NB4 (cell line): ENCODE data around the gene ATRN.

Experiments used
- DNase-seq: peaks from one replicate; pipeline ENCODE4 v3.0.0; 2010; ENCODE audit warnings: low read depth
- H3K4me3 ChIP-seq: one replicate; pipeline ENCODE4 v1.5.1; 2011; ENCODE audit warnings: mild to moderate bottlenecking, low read depth, low read length, moderate library complexity
- MAX ChIP-seq: IDR thresholded peaks from 2 replicates; pipeline ENCODE4 v1.6.1; 2011; ENCODE audit warnings: low read depth, low read length
- MYC ChIP-seq: IDR thresholded peaks from 2 replicates; pipeline ENCODE4 v1.6.1; 2011; ENCODE audit warnings: low read depth, low read length
- POLR2A ChIP-seq: IDR thresholded peaks from 2 replicates; pipeline ENCODE4 v1.6.1; 2011; ENCODE audit warnings: mild to moderate bottlenecking; ENCODE audit not compliant: insufficient read length; ENCODE audit errors: extremely low read depth
- TF ChIP-seq, protein P1 (sequence below): IDR thresholded peaks from one replicate; pipeline ENCODE4 v1.5.1; 2012; ENCODE audit warnings: low read depth, low read length

ATRN gene

DNA sequence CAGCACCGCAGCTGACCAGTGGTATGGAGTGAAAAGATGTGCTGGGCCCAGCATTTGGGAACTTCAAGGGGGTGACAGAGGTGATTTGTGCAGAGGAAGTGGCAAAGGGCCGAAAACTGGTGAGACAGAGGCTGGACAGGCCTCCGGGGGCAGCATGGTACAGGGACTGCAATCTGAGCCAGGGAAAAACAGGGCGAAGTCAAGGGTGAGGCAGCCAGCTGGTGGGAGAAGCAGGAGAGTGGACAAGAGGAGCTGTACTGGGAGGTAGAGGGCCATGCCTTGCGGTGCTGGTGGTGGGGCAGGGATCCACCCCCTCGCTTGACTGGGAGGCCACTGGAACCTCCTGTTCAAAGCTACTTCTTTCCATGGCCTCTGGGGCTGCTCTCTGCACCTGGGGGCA lies 199.7 kb downstream of the ATRN start:
- DNase-seq: peak; percentile 42
- H3K4me3 ChIP-seq: no peak overlapping the region
- TF ChIP-seq MYC (no peak), MAX (no peak), POLR2A (no peak)
- TF ChIP-seq, protein P1, sequence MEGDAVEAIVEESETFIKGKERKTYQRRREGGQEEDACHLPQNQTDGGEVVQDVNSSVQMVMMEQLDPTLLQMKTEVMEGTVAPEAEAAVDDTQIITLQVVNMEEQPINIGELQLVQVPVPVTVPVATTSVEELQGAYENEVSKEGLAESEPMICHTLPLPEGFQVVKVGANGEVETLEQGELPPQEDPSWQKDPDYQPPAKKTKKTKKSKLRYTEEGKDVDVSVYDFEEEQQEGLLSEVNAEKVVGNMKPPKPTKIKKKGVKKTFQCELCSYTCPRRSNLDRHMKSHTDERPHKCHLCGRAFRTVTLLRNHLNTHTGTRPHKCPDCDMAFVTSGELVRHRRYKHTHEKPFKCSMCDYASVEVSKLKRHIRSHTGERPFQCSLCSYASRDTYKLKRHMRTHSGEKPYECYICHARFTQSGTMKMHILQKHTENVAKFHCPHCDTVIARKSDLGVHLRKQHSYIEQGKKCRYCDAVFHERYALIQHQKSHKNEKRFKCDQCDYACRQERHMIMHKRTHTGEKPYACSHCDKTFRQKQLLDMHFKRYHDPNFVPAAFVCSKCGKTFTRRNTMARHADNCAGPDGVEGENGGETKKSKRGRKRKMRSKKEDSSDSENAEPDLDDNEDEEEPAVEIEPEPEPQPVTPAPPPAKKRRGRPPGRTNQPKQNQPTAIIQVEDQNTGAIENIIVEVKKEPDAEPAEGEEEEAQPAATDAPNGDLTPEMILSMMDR: peak; percentile 37

- TF ChIP-seq MYC (no peak), MAX (no peak), POLR2A (no peak)
- TF ChIP-seq, protein P1: no peak
- no peak for DNase-seq
- H3K4me3 ChIP-seq: no peak overlapping the region
Measured at GRCh38 chr20:3670945-3671344, 200.1 kb downstream of the ATRN start.

GRCh38 chr20:3671986-3672546 lies 201.2 kb downstream of the ATRN start:
- no peak for DNase-seq
- TF ChIP-seq MYC: no peak
- TF ChIP-seq, protein P1: no peak
- no peak for TF ChIP-seq MAX
- no peak for TF ChIP-seq POLR2A
- no peak overlapping the region for H3K4me3 ChIP-seq

DNA sequence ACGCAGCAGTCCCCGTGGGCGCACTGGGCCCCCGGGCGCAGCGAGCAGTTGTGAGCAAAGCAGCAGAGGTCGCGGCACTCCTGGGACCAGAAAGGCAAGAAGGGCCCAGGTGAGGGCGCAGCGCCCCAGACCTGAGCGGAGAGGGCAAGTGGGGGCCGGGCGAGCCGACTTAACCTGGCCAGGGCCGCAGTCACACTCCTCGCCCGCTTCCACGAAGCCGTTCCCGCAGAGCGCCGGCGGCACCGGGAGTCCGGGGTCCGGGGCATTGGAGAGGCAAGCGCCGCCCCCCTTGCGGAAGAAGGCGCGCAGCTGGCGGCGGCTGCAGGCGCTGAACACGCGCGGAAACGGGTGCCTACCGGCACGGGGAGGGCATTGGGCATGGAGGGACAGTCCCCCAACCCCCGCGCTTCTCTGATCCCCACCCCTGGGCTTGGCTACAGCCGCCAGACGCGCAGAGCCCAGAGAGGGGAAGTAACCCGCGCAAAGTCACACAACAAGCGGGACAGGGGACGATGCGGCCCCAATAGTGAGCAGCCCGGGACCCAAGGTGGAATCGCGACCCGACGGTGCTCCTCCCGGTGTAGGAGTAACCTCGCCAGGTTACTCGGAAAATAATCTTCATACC lies 201.8 kb downstream of the ATRN start:
- H3K4me3 ChIP-seq: no peak overlapping the region
- TF ChIP-seq MAX (no peak), MYC (no peak), POLR2A (no peak)
- TF ChIP-seq, protein P1: no peak
- no peak for DNase-seq

GRCh38 chr20:3673221-3674070 lies 202.6 kb downstream of the ATRN start:
- no peak for DNase-seq
- no peak for TF ChIP-seq MAX
- TF ChIP-seq, protein P1: no peak
- no peak for TF ChIP-seq POLR2A
- H3K4me3 ChIP-seq: no peak overlapping the region
